Loucy (cell line): ENCODE measurements around the gene SYNE2.

Experiments used
- EZH2phosphoT487 ChIP-seq: fragments of 200-600 bp; IDR thresholded peaks from 2 replicates; pipeline ENCODE4 v1.6.1; 2018; ENCODE audit warnings: antibody characterized with exemption, mild to moderate bottlenecking, moderate library complexity, borderline replicate concordance
- TF ChIP-seq, protein P1 (sequence below): fragments of 200-600 bp; sonication (generic); conservative IDR thresholded peaks from 2 replicates; pipeline ENCODE4 v1.5.1; 2014; ENCODE audit warnings: mild to moderate bottlenecking, antibody characterized with exemption, low read length

DNA sequence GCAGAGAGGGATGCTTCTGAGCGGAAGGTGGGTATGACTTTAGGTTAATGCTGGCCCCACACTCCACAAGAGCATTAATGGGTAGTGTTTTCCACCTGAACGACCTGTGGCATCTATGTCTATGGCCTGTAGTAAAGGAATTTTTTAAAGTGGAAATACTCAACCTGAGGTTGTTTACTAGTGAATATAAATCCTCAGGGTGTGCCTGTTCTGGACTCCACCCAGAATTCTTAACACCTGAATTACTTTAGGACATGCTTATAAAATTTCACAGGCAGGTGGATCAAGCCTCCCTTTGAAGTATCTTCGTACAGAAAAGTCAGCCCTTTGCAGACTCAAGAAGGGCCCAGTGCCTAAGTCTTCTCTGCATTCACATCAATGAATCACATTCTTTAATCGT lies 245.3 kb downstream of the SYNE2 start:
- TF ChIP-seq, protein P1, sequence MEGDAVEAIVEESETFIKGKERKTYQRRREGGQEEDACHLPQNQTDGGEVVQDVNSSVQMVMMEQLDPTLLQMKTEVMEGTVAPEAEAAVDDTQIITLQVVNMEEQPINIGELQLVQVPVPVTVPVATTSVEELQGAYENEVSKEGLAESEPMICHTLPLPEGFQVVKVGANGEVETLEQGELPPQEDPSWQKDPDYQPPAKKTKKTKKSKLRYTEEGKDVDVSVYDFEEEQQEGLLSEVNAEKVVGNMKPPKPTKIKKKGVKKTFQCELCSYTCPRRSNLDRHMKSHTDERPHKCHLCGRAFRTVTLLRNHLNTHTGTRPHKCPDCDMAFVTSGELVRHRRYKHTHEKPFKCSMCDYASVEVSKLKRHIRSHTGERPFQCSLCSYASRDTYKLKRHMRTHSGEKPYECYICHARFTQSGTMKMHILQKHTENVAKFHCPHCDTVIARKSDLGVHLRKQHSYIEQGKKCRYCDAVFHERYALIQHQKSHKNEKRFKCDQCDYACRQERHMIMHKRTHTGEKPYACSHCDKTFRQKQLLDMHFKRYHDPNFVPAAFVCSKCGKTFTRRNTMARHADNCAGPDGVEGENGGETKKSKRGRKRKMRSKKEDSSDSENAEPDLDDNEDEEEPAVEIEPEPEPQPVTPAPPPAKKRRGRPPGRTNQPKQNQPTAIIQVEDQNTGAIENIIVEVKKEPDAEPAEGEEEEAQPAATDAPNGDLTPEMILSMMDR: no peak
- no peak for TF ChIP-seq EZH2phosphoT487
